Measurements from ENCODE around the gene CCDC27. TPM values are rescaled to one million over a fixed set of nuclear protein-coding genes. Genes with fewer than 3 reads are reported as not detected.

CCDC27 gene
- total RNA-seq, 1 donor from 2014 or later = not detected

- Histone ChIP-seq H3K4me3 (ENCODE audit: low read depth, low read length) (no peak overlapping the region), H3K27me3 (ENCODE audit: control insufficient read depth, insufficient read depth, low read length) (no peaks in the 10 kb centered on the region), H3K36me3 (ENCODE audit: control insufficient read depth, insufficient read depth, low read length) (peaks cover 21% of the 10 kb centered on the region)
- DNase-seq (ENCODE audit: low read depth) (no peak), FAIRE-seq (no peak)
- TF ChIP-seq CTCF (IDR thresholded peaks at IDR 0.05; ENCODE audit: insufficient read depth, low read length, severe bottlenecking) = no peak
Observed at GRCh38 chr1:3779265-3779911, 27.1 kb downstream of the CCDC27 start.

DNA sequence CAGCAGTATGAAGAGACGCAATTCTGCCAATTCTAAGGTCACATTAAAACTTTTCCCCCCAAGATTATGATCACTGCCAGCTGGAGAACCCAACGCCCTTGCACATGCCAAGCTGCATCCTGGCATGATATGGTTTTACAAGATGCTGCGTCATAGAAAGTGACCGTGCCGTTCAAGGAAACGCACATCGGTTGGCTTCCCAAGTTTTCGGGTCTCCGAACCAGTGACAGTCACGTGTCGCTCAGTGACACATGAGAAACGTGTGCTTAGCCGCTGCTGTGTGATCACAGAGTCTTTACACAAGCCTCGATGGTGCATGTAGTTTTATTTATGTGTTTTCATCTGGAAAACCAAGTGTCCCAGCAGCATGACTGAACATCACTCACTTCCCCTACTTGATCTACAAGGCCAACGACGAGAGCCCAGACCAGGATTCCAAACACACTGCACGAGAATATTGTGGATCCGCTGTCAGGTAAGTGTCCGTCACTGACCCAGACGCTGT is 27.7 kb downstream of the CCDC27 start:
- no peak for FAIRE-seq
- Histone ChIP-seq H3K27me3 (ENCODE audit: control insufficient read depth, insufficient read depth, low read length) (no peaks in the 10 kb centered on the region), H3K36me3 (ENCODE audit: control insufficient read depth, insufficient read depth, low read length) (peaks cover 24% of the 10 kb centered on the region), H3K4me3 (ENCODE audit: low read depth, low read length) (no peak overlapping the region)
- no peak for DNase-seq (ENCODE audit: low read depth)
- TF ChIP-seq CTCF (IDR thresholded peaks at IDR 0.05; ENCODE audit: insufficient read depth, low read length, severe bottlenecking) = no peak

GRCh38 chr1:3780901-3781300 is 28.7 kb downstream of the CCDC27 start:
- H3K4me3 ChIP-seq (ENCODE audit: low read depth, low read length) = no peak overlapping the region
- DNase-seq (ENCODE audit: low read depth) = no peak
- FAIRE-seq = no peak
- H3K27me3 ChIP-seq (ENCODE audit: control insufficient read depth, insufficient read depth, low read length) = no peaks in the 10 kb centered on the region
- no peak for TF ChIP-seq CTCF (IDR thresholded peaks at IDR 0.05; ENCODE audit: insufficient read depth, low read length, severe bottlenecking)
- peaks cover 27% of the 10 kb centered on the region for H3K36me3 ChIP-seq (ENCODE audit: control insufficient read depth, insufficient read depth, low read length)

DNA sequence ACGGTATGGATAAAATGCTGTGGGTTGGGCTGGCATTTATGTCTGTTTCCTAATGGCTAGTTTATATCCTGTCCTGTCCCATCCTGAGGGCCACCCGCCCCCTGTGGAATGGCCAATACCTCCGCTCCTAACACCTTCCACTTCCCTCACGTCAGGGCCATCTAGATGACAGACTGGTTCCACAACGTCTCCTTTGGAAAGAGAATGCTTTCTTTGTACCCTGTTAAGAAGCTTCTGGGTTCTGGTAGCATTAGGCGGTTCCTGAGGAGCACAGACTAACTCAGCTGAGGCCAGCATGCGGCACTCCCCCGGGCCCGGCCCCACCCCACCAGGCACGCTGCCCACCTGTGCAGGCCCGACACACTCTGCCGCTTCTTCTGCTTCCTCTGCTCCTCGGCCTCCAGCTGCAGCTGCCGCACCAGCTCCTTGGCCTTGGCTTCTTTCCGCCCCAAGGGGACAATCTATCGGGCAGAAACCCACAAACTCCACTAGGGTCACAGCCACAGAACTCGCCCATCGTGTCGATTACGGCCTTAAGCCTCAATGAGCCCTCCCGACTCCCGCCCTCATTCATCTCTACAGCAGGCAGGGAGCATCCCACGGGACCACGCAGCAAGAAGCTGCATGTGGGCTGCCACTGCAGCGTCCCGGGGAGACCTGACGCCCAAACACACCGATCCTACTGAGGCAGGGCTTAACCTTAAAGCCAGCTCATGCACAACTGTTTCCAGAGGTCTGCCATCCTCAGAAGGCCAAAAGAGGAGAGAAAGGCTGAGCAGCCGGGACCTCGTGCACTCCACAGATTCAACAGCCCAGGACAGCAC is 31.6 kb downstream of the CCDC27 start:
- TF ChIP-seq CTCF (IDR thresholded peaks at IDR 0.05; ENCODE audit: insufficient read depth, low read length, severe bottlenecking) = no peak
- peaks cover 39% of the 10 kb centered on the region for H3K36me3 ChIP-seq (ENCODE audit: control insufficient read depth, insufficient read depth, low read length)
- no peaks in the 10 kb centered on the region for H3K27me3 ChIP-seq (ENCODE audit: control insufficient read depth, insufficient read depth, low read length)
- DNase-seq (ENCODE audit: low read depth) = no peak
- no peak overlapping the region for H3K4me3 ChIP-seq (ENCODE audit: low read depth, low read length)
- no peak for FAIRE-seq

DNA sequence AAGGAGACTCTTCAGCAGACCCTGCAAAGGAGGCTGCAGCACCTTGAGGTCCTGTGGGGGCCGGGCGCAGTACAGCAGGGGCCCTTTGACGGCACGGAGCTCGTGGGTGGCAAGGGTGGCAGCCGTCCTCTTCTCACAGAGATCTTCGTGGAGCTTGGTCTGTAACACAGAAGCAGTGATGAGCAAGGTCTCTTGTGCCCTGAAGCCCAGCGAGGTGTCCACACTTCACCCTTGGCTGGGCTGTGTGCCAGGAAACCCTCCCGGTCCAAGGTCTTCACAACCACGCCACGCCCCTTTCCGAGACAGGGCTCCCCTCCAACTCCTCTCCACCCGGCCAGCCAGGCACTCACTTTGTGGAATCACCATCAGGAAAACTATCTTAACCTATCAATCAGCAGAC is 32.8 kb downstream of the CCDC27 start:
- Histone ChIP-seq H3K27me3 (ENCODE audit: control insufficient read depth, insufficient read depth, low read length) (no peaks in the 10 kb centered on the region), H3K36me3 (ENCODE audit: control insufficient read depth, insufficient read depth, low read length) (peaks cover 38% of the 10 kb centered on the region), H3K4me3 (ENCODE audit: low read depth, low read length) (no peak overlapping the region)
- TF ChIP-seq CTCF (IDR thresholded peaks at IDR 0.05; ENCODE audit: insufficient read depth, low read length, severe bottlenecking) = no peak
- no peak for DNase-seq (ENCODE audit: low read depth)
- no peak for FAIRE-seq

Data from bronchial epithelial cell (primary cell).